CD4-positive, alpha-beta memory T cell (primary cell): Measurements from ENCODE around the gene CRB1. TPM values are rescaled to one million over a fixed set of nuclear protein-coding genes. Genes with fewer than 3 reads are reported as not detected.

ENCODE experiments used
- CTCF ChIA-PET: fragments of 350-600 bp; sonication (Branson Sonifier 250); formaldehyde crosslinking; loops from one replicate; lab custom pipeline; 2021; ENCODE audit warnings: inconsistent platforms; ENCODE audit not compliant: partially characterized antibody; lab: Charles Lee
- POLR2A ChIA-PET: fragments of 350-600 bp; sonication (Branson Sonifier 250); formaldehyde crosslinking; loops from one replicate; lab custom pipeline; 2021; ENCODE audit not compliant: partially characterized antibody; lab: Charles Lee
- DNase-seq, 5 donors: peaks; one replicate each; pipeline versions ENCODE4 v3.0.0 to v3.0.0-alpha.2; 2020 to 2022; ENCODE audit warnings: mixed read lengths in 1 of 5
- H3K27ac ChIP-seq: one replicate; pipeline ENCODE4 v1.7.0; 2013; ENCODE audit warnings: low read depth, low read length
- H3K27me3 ChIP-seq: 2 replicates; pipeline ENCODE4 v1.7.0; 2013; ENCODE audit warnings: mild to moderate bottlenecking, low read length, moderate library complexity; ENCODE audit not compliant: insufficient read depth
- H3K36me3 ChIP-seq: 2 replicates; pipeline ENCODE4 v1.7.0; 2013; ENCODE audit warnings: mild to moderate bottlenecking, low read length, moderate library complexity; ENCODE audit not compliant: insufficient read depth
- H3K4me1 ChIP-seq: 2 replicates; pipeline ENCODE4 v1.7.0; 2013; ENCODE audit warnings: mild to moderate bottlenecking, low read length, moderate library complexity; ENCODE audit not compliant: insufficient read depth
- H3K4me3 ChIP-seq, 2 donors: one replicate each; pipeline ENCODE4 v1.7.0; 2013; ENCODE audit warnings: low read length in 2 of 2, mild to moderate bottlenecking in 1 of 2
- H3K9me3 ChIP-seq, 2 donors: one replicate each; pipeline ENCODE4 v1.7.0; 2013; ENCODE audit warnings: low read length in 2 of 2, control low read depth in 1 of 2; ENCODE audit not compliant: control insufficient read depth in 1 of 2
- H3K27ac Mint-ChIP-seq, 7 donors: one replicate each; pipeline ENCODE4 v1.8.0; 2020 to 2021; ENCODE audit warnings: mixed read lengths in 7 of 7, mild to moderate bottlenecking in 6 of 7, inconsistent platforms in 3 of 7, moderate library complexity in 3 of 7
- H3K27me3 Mint-ChIP-seq, 2 donors: one replicate each; pipeline ENCODE4 v1.8.0; 2020 to 2021; ENCODE audit warnings: mixed read lengths in 2 of 2
- H3K36me3 Mint-ChIP-seq, 2 donors: one replicate each; pipeline ENCODE4 v1.8.0; 2020 to 2021; ENCODE audit warnings: mixed read lengths in 2 of 2, inconsistent platforms in 1 of 2, mild to moderate bottlenecking in 1 of 2
- H3K4me1 Mint-ChIP-seq, 4 donors: one replicate each; pipeline ENCODE4 v1.8.0; 2020 to 2021; ENCODE audit warnings: mixed read lengths in 4 of 4, mild to moderate bottlenecking in 1 of 4
- H3K4me3 Mint-ChIP-seq, 8 donors: one replicate each; pipeline ENCODE4 v1.8.0; 2020 to 2021; ENCODE audit warnings: mixed read lengths in 8 of 8, mild to moderate bottlenecking in 7 of 8, moderate library complexity in 6 of 8, inconsistent platforms in 3 of 8
- H3K9me3 Mint-ChIP-seq, 8 donors: one replicate each; pipeline ENCODE4 v1.8.0; 2020 to 2021; ENCODE audit warnings: mixed read lengths in 8 of 8, mild to moderate bottlenecking in 5 of 8, inconsistent platforms in 3 of 8, moderate library complexity in 1 of 8
- intact Hi-C: fragments of 100-400 bp; cut with micrococcal nuclease; formaldehyde crosslinking; loops from one replicate; pipeline ENCODE4 v1.15.1; 2023
- polyA plus RNA-seq, 2 donors: library from polyadenylated mRNA; unstranded; fragments of 300-500 nt; fragmentation: Illumina TruSeq; gene quantifications; one replicate each; pipeline ENCODE4 v1.2.3, GENCODE V29; 2021
- total RNA-seq, 2 experiments: library from RNA; stranded (reverse); gene quantifications; one replicate each; pipeline ENCODE4 v1.2.3, GENCODE V29; 2021

Gene CRB1
- total and polyA plus RNA-seq, 4 experiments from 2014 or later, result 0.10 to 0.55 (median 0.38) TPM

DNA sequence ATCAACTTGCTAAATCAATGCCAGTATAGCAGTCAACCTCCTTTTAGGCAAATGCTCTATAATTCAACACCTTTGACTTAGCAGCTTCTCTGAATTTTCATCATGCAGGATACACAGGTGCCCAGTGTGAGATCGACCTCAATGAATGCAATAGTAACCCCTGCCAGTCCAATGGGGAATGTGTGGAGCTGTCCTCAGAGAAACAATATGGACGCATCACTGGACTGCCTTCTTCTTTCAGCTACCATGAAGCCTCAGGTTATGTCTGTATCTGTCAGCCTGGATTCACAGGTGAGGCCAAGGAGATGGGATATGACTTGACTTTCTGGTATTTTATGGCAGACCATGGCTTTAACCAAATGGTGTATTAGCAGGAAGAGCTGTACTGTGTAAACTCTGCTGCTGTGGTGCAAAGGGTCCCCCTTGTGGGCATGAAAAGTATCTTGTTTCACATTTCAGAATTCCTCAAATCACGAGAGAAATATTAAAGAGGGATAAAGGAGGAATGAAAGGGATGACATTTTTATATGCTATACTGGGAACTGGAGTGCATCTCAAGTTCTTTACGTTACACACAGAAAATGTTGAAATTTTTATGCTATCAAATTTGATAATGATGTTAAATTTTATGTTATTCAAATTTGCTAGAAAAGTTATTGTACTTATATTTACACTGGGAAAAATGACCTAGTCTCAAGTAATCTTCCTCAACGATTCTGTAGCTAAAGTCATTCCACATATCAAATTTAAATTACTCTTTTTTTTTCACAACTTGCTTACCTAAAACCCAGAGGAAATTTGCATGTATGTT is 88.9 kb downstream of the CRB1 start:
- no peaks in the 10 kb centered on the region for H3K9me3 Mint-ChIP-seq
- H3K9me3 ChIP-seq, result no peaks in the 10 kb centered on the region
- H3K4me1 ChIP-seq, result no peaks in the 10 kb centered on the region
- H3K4me1 Mint-ChIP-seq, result peaks cover 0 to 3% (median 1%) of the 10 kb centered on the region in 4 donors
- H3K36me3 ChIP-seq, result no peaks in the 10 kb centered on the region
- CTCF ChIA-PET, result interaction anchor here (0.6 to 2.2 kb wide), 14 partner anchors 12 to 633 kb away, joined by 3 to 63 read pairs (median 4); no protein-coding TSS in a partner anchor
- H3K4me3 ChIP-seq, result no peak overlapping the region
- no peaks in the 10 kb centered on the region for H3K27me3 ChIP-seq
- H3K4me3 Mint-ChIP-seq, result no peak overlapping the region
- no peaks in the 10 kb centered on the region for H3K36me3 Mint-ChIP-seq
- no peaks in the 10 kb centered on the region for H3K27me3 Mint-ChIP-seq
- intact Hi-C loops, result loop anchor here (5.0 kb wide), 1 partner anchor 35 kb away; no protein-coding TSS in a partner anchor
- H3K27ac ChIP-seq, result no peak overlapping the region
- H3K27ac Mint-ChIP-seq, result no peak overlapping the region
- POLR2A ChIA-PET, result interaction anchor here (0.7 kb wide), 1 partner anchor 177 kb away, joined by 4 read pairs; no protein-coding TSS in a partner anchor
- peak in 4 of 5 donors; percentile 18 to 29 (median 28) for DNase-seq

DNA sequence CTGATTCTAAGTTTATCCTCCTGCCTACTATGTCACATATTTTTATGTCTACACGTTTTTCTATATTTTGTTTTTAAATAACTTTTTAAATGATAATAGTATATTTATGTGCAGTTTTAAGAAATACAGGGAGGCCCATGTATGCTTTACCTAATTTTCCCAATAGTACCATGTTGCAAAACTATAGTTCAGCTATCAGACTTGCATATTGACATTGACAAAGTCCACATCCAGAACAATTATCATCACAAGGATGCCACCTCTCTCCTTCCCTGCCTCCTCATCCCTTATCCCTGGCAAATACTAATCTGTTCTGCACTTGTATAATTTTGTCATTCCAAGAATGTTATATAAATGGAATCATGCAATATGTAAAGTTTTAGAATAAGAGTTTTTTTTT is 90.9 kb downstream of the CRB1 start:
- no peaks in the 10 kb centered on the region for H3K27me3 ChIP-seq
- no peaks in the 10 kb centered on the region for H3K9me3 Mint-ChIP-seq
- no peaks in the 10 kb centered on the region for H3K4me1 ChIP-seq
- peaks cover 0 to 3% (median 1%) of the 10 kb centered on the region in 4 donors for H3K4me1 Mint-ChIP-seq
- H3K27ac Mint-ChIP-seq, result no peak overlapping the region
- POLR2A ChIA-PET, result no interaction called here
- H3K36me3 Mint-ChIP-seq, result no peaks in the 10 kb centered on the region
- no peak overlapping the region for H3K4me3 Mint-ChIP-seq
- no peaks in the 10 kb centered on the region for H3K9me3 ChIP-seq
- no peak overlapping the region for H3K4me3 ChIP-seq
- H3K27me3 Mint-ChIP-seq, result no peaks in the 10 kb centered on the region
- DNase-seq, result no peak
- no peak overlapping the region for H3K27ac ChIP-seq
- no peaks in the 10 kb centered on the region for H3K36me3 ChIP-seq
- CTCF ChIA-PET, result interaction anchor here (2.0 kb wide), 1 partner anchor 179 kb away, joined by 7 read pairs; no protein-coding TSS in a partner anchor
- intact Hi-C loops, result loop anchor here (5.0 kb wide), 1 partner anchor 33 kb away; no protein-coding TSS in a partner anchor

GRCh38 chr1:197360068-197360467 is 92.0 kb downstream of the CRB1 start:
- Mint-ChIP-seq H3K36me3 (no peaks in the 10 kb centered on the region), H3K27ac (peak overlapping the region in 1 of 7 donors; percentile 63), H3K9me3 (no peaks in the 10 kb centered on the region), H3K4me1 (peaks cover 0 to 3% (median 1%) of the 10 kb centered on the region in 4 donors), H3K27me3 (no peaks in the 10 kb centered on the region), H3K4me3 (no peak overlapping the region)
- intact Hi-C loops, result no loop called here
- Histone ChIP-seq H3K36me3 (no peaks in the 10 kb centered on the region), H3K27me3 (no peaks in the 10 kb centered on the region), H3K27ac (no peak overlapping the region), H3K4me3 (no peak overlapping the region), H3K9me3 (no peaks in the 10 kb centered on the region), H3K4me1 (no peaks in the 10 kb centered on the region)
- DNase-seq, result no peak
- ChIA-PET POLR2A (no interaction called here), CTCF (no interaction called here)

DNA sequence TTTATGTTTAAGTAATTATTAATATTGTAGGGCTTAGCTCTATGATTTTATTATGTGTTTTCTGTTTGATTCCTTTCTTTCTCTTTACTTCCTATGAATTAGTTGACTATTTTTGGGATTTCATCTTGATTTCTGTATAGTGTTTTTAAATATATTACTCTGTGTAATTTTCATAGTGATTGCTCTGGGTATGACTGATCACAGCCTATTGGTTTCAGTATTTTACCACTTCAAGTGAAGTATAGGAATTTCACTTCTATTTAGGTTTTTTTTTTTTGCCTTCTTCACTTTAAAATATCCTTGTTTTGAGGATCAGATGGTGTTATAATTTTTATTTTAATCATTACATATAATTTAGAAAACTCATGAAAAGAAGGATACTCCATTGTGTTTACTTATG is 94.8 kb downstream of the CRB1 start:
- ChIA-PET CTCF (no interaction called here), POLR2A (no interaction called here)
- Histone ChIP-seq H3K27ac (no peak overlapping the region), H3K4me3 (no peak overlapping the region), H3K4me1 (no peaks in the 10 kb centered on the region), H3K36me3 (no peaks in the 10 kb centered on the region), H3K27me3 (no peaks in the 10 kb centered on the region), H3K9me3 (no peaks in the 10 kb centered on the region)
- H3K27me3 Mint-ChIP-seq, result peaks cover 0 to 2% of the 10 kb centered on the region in 2 donors
- no peak overlapping the region for H3K27ac Mint-ChIP-seq
- H3K9me3 Mint-ChIP-seq, result no peaks in the 10 kb centered on the region
- H3K4me3 Mint-ChIP-seq, result no peak overlapping the region
- intact Hi-C loops, result no loop called here
- no peaks in the 10 kb centered on the region for H3K4me1 Mint-ChIP-seq
- no peak for DNase-seq
- no peaks in the 10 kb centered on the region for H3K36me3 Mint-ChIP-seq

DNA sequence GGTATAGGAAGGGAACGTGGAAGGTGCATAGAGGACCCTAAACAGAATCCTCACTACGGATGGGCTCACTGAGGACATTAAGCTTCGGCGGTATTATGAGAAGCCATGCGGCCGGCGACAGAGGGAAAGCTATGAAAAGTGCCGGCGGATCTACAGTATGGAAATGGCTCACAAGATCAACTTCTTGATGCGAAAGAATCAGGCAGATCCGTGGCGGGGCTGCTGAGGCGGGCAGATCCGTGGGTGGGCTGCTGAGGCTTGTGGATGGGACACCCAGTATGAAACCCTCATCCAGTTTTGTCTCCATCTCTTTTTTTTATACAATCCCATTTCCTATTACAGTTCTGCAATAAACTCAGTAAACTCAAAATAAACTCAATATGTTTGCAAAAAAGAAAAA is 95.8 kb downstream of the CRB1 start:
- no peaks in the 10 kb centered on the region for H3K36me3 ChIP-seq
- Mint-ChIP-seq H3K36me3 (no peaks in the 10 kb centered on the region), H3K9me3 (no peaks in the 10 kb centered on the region), H3K4me1 (no peaks in the 10 kb centered on the region), H3K4me3 (no peak overlapping the region), H3K27me3 (peaks cover 0 to 2% of the 10 kb centered on the region in 2 donors), H3K27ac (no peak overlapping the region)
- intact Hi-C loops, result no loop called here
- ChIA-PET CTCF (no interaction called here), POLR2A (no interaction called here)
- H3K9me3 ChIP-seq, result no peaks in the 10 kb centered on the region
- H3K27ac ChIP-seq, result no peak overlapping the region
- no peaks in the 10 kb centered on the region for H3K4me1 ChIP-seq
- DNase-seq, result no peak
- H3K4me3 ChIP-seq, result no peak overlapping the region
- H3K27me3 ChIP-seq, result no peaks in the 10 kb centered on the region

- Mint-ChIP-seq H3K27me3 (peaks cover 5 to 7% of the 10 kb centered on the region in 2 donors), H3K4me1 (no peaks in the 10 kb centered on the region)
- CTCF ChIA-PET, result no interaction called here
Measured at GRCh38 chr1:197366996-197367395, 98.9 kb downstream of the CRB1 start.

GRCh38 chr1:197367627-197368026 is 99.6 kb downstream of the CRB1 start:
- CTCF ChIA-PET, result no interaction called here

More at GRCh38 chr1:197366996-197367395, 98.9 kb downstream of the CRB1 start:
- no peaks in the 10 kb centered on the region for H3K36me3 ChIP-seq
- H3K9me3 ChIP-seq, result no peaks in the 10 kb centered on the region
- no peaks in the 10 kb centered on the region for H3K4me1 ChIP-seq
- H3K4me3 Mint-ChIP-seq, result no peak overlapping the region
- DNase-seq, result no peak
- no peak overlapping the region for H3K27ac ChIP-seq
- H3K27ac Mint-ChIP-seq, result no peak overlapping the region
- POLR2A ChIA-PET, result no interaction called here
- no peaks in the 10 kb centered on the region for H3K27me3 ChIP-seq
- H3K9me3 Mint-ChIP-seq, result no peaks in the 10 kb centered on the region
- intact Hi-C loops, result no loop called here
- no peaks in the 10 kb centered on the region for H3K36me3 Mint-ChIP-seq
- H3K4me3 ChIP-seq, result no peak overlapping the region

More at GRCh38 chr1:197367627-197368026, 99.6 kb downstream of the CRB1 start:
- Histone ChIP-seq H3K27ac (no peak overlapping the region), H3K4me1 (no peaks in the 10 kb centered on the region), H3K4me3 (no peak overlapping the region), H3K9me3 (no peaks in the 10 kb centered on the region), H3K27me3 (no peaks in the 10 kb centered on the region), H3K36me3 (no peaks in the 10 kb centered on the region)
- no peaks in the 10 kb centered on the region for H3K9me3 Mint-ChIP-seq
- H3K4me3 Mint-ChIP-seq, result no peak overlapping the region
- POLR2A ChIA-PET, result no interaction called here
- intact Hi-C loops, result no loop called here
- no peaks in the 10 kb centered on the region for H3K4me1 Mint-ChIP-seq
- H3K27ac Mint-ChIP-seq, result no peak overlapping the region
- peaks cover 5 to 7% of the 10 kb centered on the region in 2 donors for H3K27me3 Mint-ChIP-seq
- no peak for DNase-seq
- no peaks in the 10 kb centered on the region for H3K36me3 Mint-ChIP-seq
